ENCODE results near the gene STPG3.

Gene STPG3

GRCh38 chr9:137278721-137279711 is 27.9 kb downstream of the STPG3 start:
- no peak for TF ChIP-seq ZNF274 (IDR thresholded peaks at IDR 0.05; ENCODE audit: low read depth, low read length)
- peak overlapping the region; percentile 76; the same call in 1 of the 2 replicates for H3K4me3 ChIP-seq (ENCODE audit: low read length)

GRCh38 chr9:137279741-137280473 is 28.8 kb downstream of the STPG3 start:
- H3K4me3 ChIP-seq (ENCODE audit: low read length): no peak overlapping the region
- no peak for TF ChIP-seq ZNF274 (IDR thresholded peaks at IDR 0.05; ENCODE audit: low read depth, low read length)

GRCh38 chr9:137280474-137281344 is 29.6 kb downstream of the STPG3 start:
- no peak overlapping the region; the same call in 1 of the 2 replicates for H3K4me3 ChIP-seq (ENCODE audit: low read length)
- no peak for TF ChIP-seq ZNF274 (IDR thresholded peaks at IDR 0.05; ENCODE audit: low read depth, low read length)

- TF ChIP-seq ZNF274 (IDR thresholded peaks at IDR 0.05; ENCODE audit: low read depth, low read length): no peak
- no peak overlapping the region for H3K4me3 ChIP-seq (ENCODE audit: low read length)
Observed at GRCh38 chr9:137281345-137282116, 30.4 kb downstream of the STPG3 start.

- no peak for TF ChIP-seq ZNF274 (IDR thresholded peaks at IDR 0.05; ENCODE audit: low read depth, low read length)
- H3K4me3 ChIP-seq (ENCODE audit: low read length): no peak overlapping the region
Observed at GRCh38 chr9:137286975-137287383, 35.9 kb downstream of the STPG3 start.

GRCh38 chr9:137293094-137293481 is 42.0 kb downstream of the STPG3 start:
- H3K4me3 ChIP-seq (ENCODE audit: low read length): no peak overlapping the region
- TF ChIP-seq ZNF274 (IDR thresholded peaks at IDR 0.05; ENCODE audit: low read depth, low read length): no peak

GRCh38 chr9:137293482-137294090 is 42.5 kb downstream of the STPG3 start:
- H3K4me3 ChIP-seq (ENCODE audit: low read length): no peak overlapping the region

GRCh38 chr9:137294091-137294680 is 43.1 kb downstream of the STPG3 start:
- no peak for TF ChIP-seq ZNF274 (IDR thresholded peaks at IDR 0.05; ENCODE audit: low read depth, low read length)
- no peak overlapping the region for H3K4me3 ChIP-seq (ENCODE audit: low read length)

More at GRCh38 chr9:137293482-137294090, 42.5 kb downstream of the STPG3 start:
- no peak for TF ChIP-seq ZNF274 (IDR thresholded peaks at IDR 0.05; ENCODE audit: low read depth, low read length)

- H3K4me3 ChIP-seq (ENCODE audit: low read length): no peak overlapping the region
Observed at GRCh38 chr9:137294681-137295237, 43.7 kb downstream of the STPG3 start.

GRCh38 chr9:137295238-137295811 is 44.2 kb downstream of the STPG3 start:
- TF ChIP-seq ZNF274 (IDR thresholded peaks at IDR 0.05; ENCODE audit: low read depth, low read length): no peak
- peak overlapping the region; percentile 33; the same call in 1 of the 2 replicates for H3K4me3 ChIP-seq (ENCODE audit: low read length)

More at GRCh38 chr9:137294681-137295237, 43.7 kb downstream of the STPG3 start:
- TF ChIP-seq ZNF274 (IDR thresholded peaks at IDR 0.05; ENCODE audit: low read depth, low read length): no peak

- peak overlapping the region; percentile 33; the same call in 1 of the 2 replicates for H3K4me3 ChIP-seq (ENCODE audit: low read length)
- TF ChIP-seq ZNF274 (IDR thresholded peaks at IDR 0.05; ENCODE audit: low read depth, low read length): no peak
Observed at GRCh38 chr9:137295849-137296669, 45.0 kb downstream of the STPG3 start.
